Measurements from ENCODE around the gene IFTAP. TPM values are rescaled to one million over a fixed set of nuclear protein-coding genes. Genes with fewer than 3 reads are reported as not detected.

Gene IFTAP
- total RNA-seq, 2 donors from 2014 or later: 18.3 to 41.0 TPM

DNA sequence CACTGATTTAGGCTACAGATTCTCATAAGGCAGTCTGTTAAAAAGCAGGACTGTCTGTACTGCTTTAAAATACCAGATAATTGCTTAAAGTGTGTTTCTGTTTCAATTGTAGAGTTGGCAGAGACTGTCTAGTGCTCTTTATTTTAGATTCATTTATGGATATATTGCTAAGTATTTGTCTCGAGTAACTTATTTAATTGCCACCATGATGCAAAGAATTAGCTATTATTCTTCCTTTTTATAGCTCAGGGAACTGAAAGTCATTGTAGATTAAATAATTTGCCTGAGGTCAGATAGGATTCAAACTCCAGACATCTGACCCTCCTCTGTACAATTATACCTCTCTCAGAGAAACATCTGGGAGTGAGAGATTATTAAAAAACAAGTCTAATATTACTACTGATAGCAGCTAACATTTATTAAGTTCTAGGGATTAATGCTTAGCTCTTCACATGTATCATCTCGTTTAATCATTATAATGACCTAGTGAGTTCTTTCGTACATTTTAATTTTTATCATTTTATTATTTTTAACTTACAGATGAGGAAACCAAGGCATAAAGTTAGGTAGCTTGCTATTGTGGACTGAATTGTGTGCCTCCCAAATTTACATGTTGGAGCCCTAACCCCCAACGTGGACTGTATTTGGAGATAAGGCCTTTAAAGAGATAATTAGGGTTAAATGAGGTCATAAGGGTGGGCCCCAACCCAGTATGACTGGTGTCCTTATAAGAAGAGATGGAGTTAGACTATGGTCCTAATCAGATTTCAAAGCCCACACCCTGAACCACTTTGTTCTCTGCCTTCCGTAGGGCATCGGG is 23.5 kb downstream of the IFTAP start:
- TF ChIP-seq, protein P1, sequence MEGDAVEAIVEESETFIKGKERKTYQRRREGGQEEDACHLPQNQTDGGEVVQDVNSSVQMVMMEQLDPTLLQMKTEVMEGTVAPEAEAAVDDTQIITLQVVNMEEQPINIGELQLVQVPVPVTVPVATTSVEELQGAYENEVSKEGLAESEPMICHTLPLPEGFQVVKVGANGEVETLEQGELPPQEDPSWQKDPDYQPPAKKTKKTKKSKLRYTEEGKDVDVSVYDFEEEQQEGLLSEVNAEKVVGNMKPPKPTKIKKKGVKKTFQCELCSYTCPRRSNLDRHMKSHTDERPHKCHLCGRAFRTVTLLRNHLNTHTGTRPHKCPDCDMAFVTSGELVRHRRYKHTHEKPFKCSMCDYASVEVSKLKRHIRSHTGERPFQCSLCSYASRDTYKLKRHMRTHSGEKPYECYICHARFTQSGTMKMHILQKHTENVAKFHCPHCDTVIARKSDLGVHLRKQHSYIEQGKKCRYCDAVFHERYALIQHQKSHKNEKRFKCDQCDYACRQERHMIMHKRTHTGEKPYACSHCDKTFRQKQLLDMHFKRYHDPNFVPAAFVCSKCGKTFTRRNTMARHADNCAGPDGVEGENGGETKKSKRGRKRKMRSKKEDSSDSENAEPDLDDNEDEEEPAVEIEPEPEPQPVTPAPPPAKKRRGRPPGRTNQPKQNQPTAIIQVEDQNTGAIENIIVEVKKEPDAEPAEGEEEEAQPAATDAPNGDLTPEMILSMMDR (IDR thresholded peaks at IDR 0.05): no peak
- no peaks in the 10 kb centered on the region for H3K9me3 ChIP-seq
- no peak overlapping the region for H3K27ac ChIP-seq
- DNase-seq (ENCODE audit: low spot score) (no peak), ATAC-seq (ENCODE audit: insufficient number of reproducible peaks, low FRiP score, low read depth) (no peak)
- no peaks in the 10 kb centered on the region for H3K36me3 ChIP-seq
- no peak overlapping the region for H3K4me3 ChIP-seq
- H3K27me3 ChIP-seq (replicated peaks; ENCODE audit: insufficient read depth): no peaks in the 10 kb centered on the region
- peaks cover 9 to 27% of the 10 kb centered on the region in 2 donors for H3K4me1 ChIP-seq (ENCODE audit: control insufficient read depth in 1 of 2, low read depth in 2 of 2)

- Histone ChIP-seq H3K27me3 (replicated peaks; ENCODE audit: insufficient read depth) (no peaks in the 10 kb centered on the region), H3K4me1 (ENCODE audit: control insufficient read depth in 1 of 2, low read depth in 2 of 2) (peaks cover 9 to 27% of the 10 kb centered on the region in 2 donors), H3K27ac (no peak overlapping the region), H3K4me3 (peak overlapping the region; percentile 58), H3K9me3 (no peaks in the 10 kb centered on the region), H3K36me3 (no peaks in the 10 kb centered on the region)
- TF ChIP-seq, protein P1 (IDR thresholded peaks at IDR 0.05): no peak
- ATAC-seq (ENCODE audit: insufficient number of reproducible peaks, low FRiP score, low read depth) (no peak), DNase-seq (ENCODE audit: low spot score) (no peak)
Measured at GRCh38 chr11:36618363-36619047, 24.2 kb downstream of the IFTAP start.

DNA sequence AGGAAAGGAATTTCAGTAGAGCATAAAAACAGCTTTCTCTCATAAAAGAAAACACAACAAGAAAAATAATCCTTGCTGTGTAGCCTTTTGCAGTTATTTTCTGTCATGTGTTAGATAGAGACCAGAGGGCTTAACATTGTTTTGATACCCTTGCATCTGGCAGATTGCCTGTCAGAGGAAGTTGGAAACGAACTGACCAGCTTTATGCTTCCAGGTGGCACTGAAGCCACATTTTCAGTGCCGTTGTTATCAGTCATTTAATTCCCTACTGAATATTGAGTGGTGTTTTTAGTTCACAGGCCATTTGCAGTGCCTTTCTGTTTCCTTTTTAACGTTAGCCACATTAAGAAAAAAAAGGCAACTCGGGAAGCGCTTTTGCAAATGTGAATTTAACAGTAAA is 25.2 kb downstream of the IFTAP start:
- Histone ChIP-seq H3K36me3 (no peaks in the 10 kb centered on the region), H3K9me3 (no peaks in the 10 kb centered on the region), H3K4me3 (peak overlapping the region; percentile 58), H3K4me1 (ENCODE audit: control insufficient read depth in 1 of 2, low read depth in 2 of 2) (peaks cover 9 to 27% of the 10 kb centered on the region in 2 donors), H3K27ac (no peak overlapping the region), H3K27me3 (replicated peaks; ENCODE audit: insufficient read depth) (no peaks in the 10 kb centered on the region)
- no peak for DNase-seq (ENCODE audit: low spot score)
- TF ChIP-seq, protein P1 (IDR thresholded peaks at IDR 0.05): no peak
- no peak for ATAC-seq (ENCODE audit: insufficient number of reproducible peaks, low FRiP score, low read depth)

- Histone ChIP-seq H3K36me3 (no peaks in the 10 kb centered on the region), H3K27ac (no peak overlapping the region), H3K4me1 (ENCODE audit: control insufficient read depth in 1 of 2, low read depth in 2 of 2) (peaks cover 9 to 27% of the 10 kb centered on the region in 2 donors), H3K4me3 (no peak overlapping the region), H3K9me3 (no peaks in the 10 kb centered on the region), H3K27me3 (replicated peaks; ENCODE audit: insufficient read depth) (no peaks in the 10 kb centered on the region)
- TF ChIP-seq, protein P1 (IDR thresholded peaks at IDR 0.05): no peak
- DNase-seq (ENCODE audit: low spot score): no peak
- ATAC-seq (ENCODE audit: insufficient number of reproducible peaks, low FRiP score, low read depth): no peak
Measured at GRCh38 chr11:36620246-36620645, 25.9 kb downstream of the IFTAP start.

- ATAC-seq (ENCODE audit: insufficient number of reproducible peaks, low FRiP score, low read depth) (no peak), DNase-seq (ENCODE audit: low spot score) (no peak)
- Histone ChIP-seq H3K27me3 (replicated peaks; ENCODE audit: insufficient read depth) (no peaks in the 10 kb centered on the region), H3K36me3 (no peaks in the 10 kb centered on the region), H3K27ac (no peak overlapping the region), H3K9me3 (no peaks in the 10 kb centered on the region), H3K4me3 (no peak overlapping the region), H3K4me1 (ENCODE audit: control insufficient read depth in 1 of 2, low read depth in 2 of 2) (peaks cover 9 to 27% of the 10 kb centered on the region in 2 donors)
- TF ChIP-seq, protein P1 (IDR thresholded peaks at IDR 0.05): peak; percentile 48
Measured at GRCh38 chr11:36622431-36623136, 28.3 kb downstream of the IFTAP start.

Data from thoracic aorta (tissue), 2 donors.